ENCODE results near the gene CD81.

Gene CD81

DNA sequence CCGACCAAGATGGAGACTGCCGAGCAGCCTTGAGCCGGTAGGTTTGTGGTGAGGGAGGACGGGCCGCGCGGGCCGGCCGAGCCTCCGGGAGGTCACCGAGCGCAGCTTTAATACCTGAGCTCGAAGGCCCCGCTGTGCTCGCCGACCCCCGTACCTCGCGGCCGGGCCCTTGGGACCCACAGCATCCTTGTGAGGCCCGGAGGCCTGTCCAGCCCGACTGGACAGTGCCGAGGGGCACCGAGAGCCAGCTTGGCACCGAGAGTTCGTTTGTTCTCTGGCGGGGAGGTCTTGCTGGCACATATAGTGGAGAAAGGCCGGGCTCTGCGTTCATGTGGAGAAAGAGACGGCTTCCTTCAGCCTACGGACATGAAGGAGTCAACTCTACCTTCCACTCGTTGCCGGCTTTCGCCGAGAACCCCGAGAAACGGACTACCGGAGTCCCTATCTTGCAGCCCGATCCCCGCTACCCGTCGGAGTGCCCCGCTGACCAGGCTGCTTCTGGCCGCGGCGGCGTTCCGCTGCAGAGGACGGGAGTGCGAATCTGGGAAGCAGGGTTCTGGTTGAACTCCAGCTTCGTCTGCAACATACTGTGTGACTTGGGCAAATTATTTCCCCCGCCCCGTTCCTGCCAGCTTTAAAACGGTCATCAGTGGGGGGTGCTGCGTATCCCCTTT is 23.8 kb downstream of the CD81 start:
- H3K4me3 ChIP-seq (ENCODE audit: low read depth, low read length): peak overlapping the region; percentile 99
- TF ChIP-seq POLR2A (IDR thresholded peaks at IDR 0.05; ENCODE audit: extremely low read depth, insufficient read length) (no peak), MYC (IDR thresholded peaks at IDR 0.05; ENCODE audit: low read depth, low read length) (0 out of 2 replicates have a peak, but pooled peaks have one; percentile 3)
- TF ChIP-seq, protein P1, sequence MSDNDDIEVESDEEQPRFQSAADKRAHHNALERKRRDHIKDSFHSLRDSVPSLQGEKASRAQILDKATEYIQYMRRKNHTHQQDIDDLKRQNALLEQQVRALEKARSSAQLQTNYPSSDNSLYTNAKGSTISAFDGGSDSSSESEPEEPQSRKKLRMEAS (IDR thresholded peaks at IDR 0.05; ENCODE audit: low read depth, low read length): no peak
- TF ChIP-seq, protein P2, sequence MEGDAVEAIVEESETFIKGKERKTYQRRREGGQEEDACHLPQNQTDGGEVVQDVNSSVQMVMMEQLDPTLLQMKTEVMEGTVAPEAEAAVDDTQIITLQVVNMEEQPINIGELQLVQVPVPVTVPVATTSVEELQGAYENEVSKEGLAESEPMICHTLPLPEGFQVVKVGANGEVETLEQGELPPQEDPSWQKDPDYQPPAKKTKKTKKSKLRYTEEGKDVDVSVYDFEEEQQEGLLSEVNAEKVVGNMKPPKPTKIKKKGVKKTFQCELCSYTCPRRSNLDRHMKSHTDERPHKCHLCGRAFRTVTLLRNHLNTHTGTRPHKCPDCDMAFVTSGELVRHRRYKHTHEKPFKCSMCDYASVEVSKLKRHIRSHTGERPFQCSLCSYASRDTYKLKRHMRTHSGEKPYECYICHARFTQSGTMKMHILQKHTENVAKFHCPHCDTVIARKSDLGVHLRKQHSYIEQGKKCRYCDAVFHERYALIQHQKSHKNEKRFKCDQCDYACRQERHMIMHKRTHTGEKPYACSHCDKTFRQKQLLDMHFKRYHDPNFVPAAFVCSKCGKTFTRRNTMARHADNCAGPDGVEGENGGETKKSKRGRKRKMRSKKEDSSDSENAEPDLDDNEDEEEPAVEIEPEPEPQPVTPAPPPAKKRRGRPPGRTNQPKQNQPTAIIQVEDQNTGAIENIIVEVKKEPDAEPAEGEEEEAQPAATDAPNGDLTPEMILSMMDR (IDR thresholded peaks at IDR 0.05; ENCODE audit: low read depth, low read length): no peak
- DNase-seq (ENCODE audit: low read depth): no peak

DNA sequence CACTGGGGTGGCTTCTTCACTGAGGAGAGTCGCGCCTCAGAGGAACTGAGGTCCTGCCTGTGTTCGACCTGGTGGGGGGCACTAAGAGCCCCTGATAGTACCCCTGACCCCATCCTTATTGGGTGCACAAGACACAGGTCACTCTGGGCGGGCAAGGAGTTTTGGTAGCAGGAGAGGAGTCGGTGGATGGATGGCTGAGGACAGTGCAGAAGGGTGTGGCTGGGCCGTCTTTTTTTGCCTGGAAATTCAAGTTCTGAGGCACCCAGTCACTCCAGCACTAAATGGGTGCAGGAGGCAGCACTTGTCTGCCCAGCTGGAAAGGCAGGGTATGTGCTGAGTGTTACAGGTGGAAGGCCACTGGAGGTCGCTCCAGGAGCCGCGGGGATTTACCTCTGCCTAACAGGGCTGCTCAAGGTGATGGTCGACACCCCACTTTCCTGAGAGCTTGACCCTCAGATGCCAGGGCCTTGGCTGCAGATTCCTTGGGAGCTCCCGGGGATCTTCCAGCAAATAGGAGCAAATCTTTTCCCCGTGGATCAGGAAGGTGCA is 24.4 kb downstream of the CD81 start:
- TF ChIP-seq MYC (IDR thresholded peaks at IDR 0.05; ENCODE audit: low read depth, low read length): no peak
- TF ChIP-seq, protein P1 (IDR thresholded peaks at IDR 0.05; ENCODE audit: low read depth, low read length): no peak
- TF ChIP-seq POLR2A (IDR thresholded peaks at IDR 0.05; ENCODE audit: extremely low read depth, insufficient read length): no peak
- TF ChIP-seq, protein P2 (IDR thresholded peaks at IDR 0.05; ENCODE audit: low read depth, low read length): no peak
- peak overlapping the region; percentile 99 for H3K4me3 ChIP-seq (ENCODE audit: low read depth, low read length)
- no peak for DNase-seq (ENCODE audit: low read depth)

DNA sequence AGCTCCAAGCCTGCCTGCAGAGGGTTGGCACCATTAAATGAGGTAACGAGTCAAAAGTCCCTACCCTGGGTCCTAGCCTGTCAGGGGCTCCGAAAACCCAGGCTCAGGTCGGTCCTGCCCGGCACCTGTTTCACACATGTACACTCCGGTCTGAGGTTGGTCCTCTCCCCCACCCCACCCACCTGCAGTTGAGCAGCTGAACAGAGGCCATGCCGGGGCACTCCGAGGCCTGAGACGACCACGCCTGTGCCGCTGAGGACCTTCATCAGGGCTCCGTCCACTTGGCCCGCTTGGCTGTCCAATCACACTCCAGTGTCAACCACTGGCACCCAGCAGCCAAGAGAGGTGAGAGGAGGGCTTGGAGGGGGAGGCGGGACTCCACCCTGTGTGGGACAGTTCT is 25.0 kb downstream of the CD81 start:
- H3K4me3 ChIP-seq (ENCODE audit: low read depth, low read length): peak overlapping the region; percentile 99
- TF ChIP-seq, protein P1 (IDR thresholded peaks at IDR 0.05; ENCODE audit: low read depth, low read length): no peak
- TF ChIP-seq MYC (IDR thresholded peaks at IDR 0.05; ENCODE audit: low read depth, low read length): no peak
- TF ChIP-seq POLR2A (IDR thresholded peaks at IDR 0.05; ENCODE audit: extremely low read depth, insufficient read length): no peak
- TF ChIP-seq, protein P2 (IDR thresholded peaks at IDR 0.05; ENCODE audit: low read depth, low read length): no peak
- no peak for DNase-seq (ENCODE audit: low read depth)

DNA sequence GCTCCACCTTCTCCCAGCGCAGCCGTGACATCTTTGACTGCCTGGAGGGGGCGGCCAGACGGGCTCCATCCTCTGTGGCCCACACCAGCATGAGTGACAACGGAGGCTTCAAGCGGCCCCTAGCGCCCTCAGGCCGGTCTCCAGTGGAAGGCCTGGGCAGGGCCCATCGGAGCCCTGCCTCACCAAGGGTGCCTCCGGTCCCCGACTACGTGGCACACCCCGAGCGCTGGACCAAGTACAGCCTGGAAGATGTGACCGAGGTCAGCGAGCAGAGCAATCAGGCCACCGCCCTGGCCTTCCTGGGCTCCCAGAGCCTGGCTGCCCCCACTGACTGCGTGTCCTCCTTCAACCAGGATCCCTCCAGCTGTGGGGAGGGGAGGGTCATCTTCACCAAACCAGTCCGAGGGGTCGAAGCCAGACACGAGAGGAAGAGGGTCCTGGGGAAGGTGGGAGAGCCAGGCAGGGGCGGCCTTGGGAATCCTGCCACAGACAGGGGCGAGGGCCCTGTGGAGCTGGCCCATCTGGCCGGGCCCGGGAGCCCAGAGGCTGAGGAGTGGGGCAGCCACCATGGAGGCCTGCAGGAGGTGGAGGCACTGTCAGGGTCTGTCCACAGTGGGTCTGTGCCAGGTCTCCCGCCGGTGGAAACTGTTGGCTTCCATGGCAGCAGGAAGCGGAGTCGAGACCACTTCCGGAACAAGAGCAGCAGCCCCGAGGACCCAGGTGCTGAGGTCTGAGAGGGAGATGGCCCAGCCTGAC is 26.0 kb downstream of the CD81 start:
- no peak for DNase-seq (ENCODE audit: low read depth)
- H3K4me3 ChIP-seq (ENCODE audit: low read depth, low read length): no peak overlapping the region
- TF ChIP-seq, protein P1 (IDR thresholded peaks at IDR 0.05; ENCODE audit: low read depth, low read length): no peak
- TF ChIP-seq MYC (IDR thresholded peaks at IDR 0.05; ENCODE audit: low read depth, low read length) (no peak), POLR2A (IDR thresholded peaks at IDR 0.05; ENCODE audit: extremely low read depth, insufficient read length) (no peak)
- TF ChIP-seq, protein P2 (IDR thresholded peaks at IDR 0.05; ENCODE audit: low read depth, low read length): no peak

DNA sequence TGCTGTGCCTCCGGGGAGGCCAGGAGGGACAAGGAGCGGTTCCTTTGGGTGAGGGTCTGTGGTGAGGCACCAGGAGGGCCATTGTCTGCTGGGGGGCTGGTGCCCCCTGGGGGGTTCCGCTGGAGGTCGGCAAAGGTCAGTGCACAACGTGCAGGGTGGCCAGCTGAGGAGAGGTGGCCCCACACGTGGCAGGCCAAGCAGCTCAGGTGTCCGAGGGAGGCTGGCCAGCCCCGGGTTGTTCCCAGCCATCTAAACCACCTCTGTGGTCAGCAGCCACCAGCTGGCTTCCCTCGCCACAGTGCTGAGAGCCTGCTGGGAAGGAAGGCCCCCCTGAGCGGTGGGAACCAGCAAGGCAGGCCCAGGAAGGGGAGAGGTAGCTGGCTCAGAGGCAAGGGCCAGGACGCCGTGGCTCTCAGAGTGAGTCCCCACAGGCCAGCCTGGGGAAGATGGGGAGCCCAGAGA is 27.7 kb downstream of the CD81 start:
- TF ChIP-seq, protein P2 (IDR thresholded peaks at IDR 0.05; ENCODE audit: low read depth, low read length): no peak
- TF ChIP-seq MYC (IDR thresholded peaks at IDR 0.05; ENCODE audit: low read depth, low read length): no peak
- TF ChIP-seq, protein P1 (IDR thresholded peaks at IDR 0.05; ENCODE audit: low read depth, low read length): no peak
- no peak for TF ChIP-seq POLR2A (IDR thresholded peaks at IDR 0.05; ENCODE audit: extremely low read depth, insufficient read length)
- H3K4me3 ChIP-seq (ENCODE audit: low read depth, low read length): no peak overlapping the region
- no peak for DNase-seq (ENCODE audit: low read depth)
